Right renal cortex interstitium (tissue), 3 donors: ENCODE results near the gene IGF2R. TPM values are rescaled to one million over a fixed set of nuclear protein-coding genes. Genes with fewer than 3 reads are reported as not detected.

Experiments used
- DNase-seq, 3 donors: peaks; one replicate each; pipeline ENCODE4 v3.0.0-alpha.2; 2013; ENCODE audit warnings: low read depth in 3 of 3, low spot score in 2 of 3
- polyA plus RNA-seq, 3 donors: library from polyadenylated mRNA; unstranded; fragments of 120-200 nt; gene quantifications; one replicate each; pipeline ENCODE4 v1.2.1, GENCODE V29; 2013; ENCODE audit not compliant: insufficient read length in 3 of 3

Gene IGF2R
- polyA plus RNA-seq, 3 donors: 56.6 to 62.3 (median 57.5) TPM

GRCh38 chr6:160042014-160042773 is 73.3 kb downstream of the IGF2R start:
- DNase-seq: no peak

DNA sequence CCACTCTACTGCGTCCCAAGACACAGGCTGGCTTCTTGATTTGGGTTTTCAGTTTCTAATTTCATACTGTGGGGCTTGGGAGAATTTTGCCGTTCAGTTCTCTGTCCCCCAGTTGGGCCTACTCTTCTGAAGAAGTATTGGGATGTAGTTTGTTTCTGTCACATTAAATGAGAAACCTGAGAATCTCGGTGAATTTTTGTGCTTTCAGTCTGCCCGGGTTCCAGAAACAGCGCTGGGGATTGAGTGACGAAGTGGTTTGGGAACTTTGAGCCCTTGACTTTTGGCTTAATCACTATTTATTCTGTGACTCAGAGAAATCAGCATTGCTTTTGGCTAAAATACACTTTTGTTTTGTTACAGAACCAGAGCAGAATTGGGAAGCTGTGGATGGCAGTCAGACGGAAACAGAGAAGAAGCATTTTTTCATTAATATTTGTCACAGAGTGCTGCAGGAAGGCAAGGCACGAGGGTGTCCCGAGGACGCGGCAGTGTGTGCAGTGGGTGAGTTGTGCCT is 74.0 kb downstream of the IGF2R start:
- DNase-seq: no peak

DNA sequence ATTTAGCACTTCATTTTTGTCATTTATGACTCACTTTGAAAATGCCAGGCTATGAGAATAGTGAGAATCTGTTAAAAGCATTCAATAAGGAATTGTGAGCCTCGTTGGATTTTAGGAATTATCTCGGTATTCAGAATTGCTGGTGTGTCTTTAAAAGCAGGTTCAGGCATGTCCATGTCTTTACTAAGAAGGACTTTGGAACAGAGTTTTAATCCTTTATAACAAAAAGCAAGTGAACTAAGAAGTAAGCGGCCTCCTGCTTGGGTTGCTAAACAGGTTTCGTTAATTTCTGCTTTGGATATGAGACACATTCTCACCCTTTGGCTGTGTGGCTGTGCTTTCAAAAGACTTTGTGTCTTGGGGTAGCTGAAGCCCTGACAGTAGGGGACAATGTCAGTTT is 74.9 kb downstream of the IGF2R start:
- no peak for DNase-seq

- no peak for DNase-seq
Observed at GRCh38 chr6:160044687-160045086, 75.8 kb downstream of the IGF2R start.

GRCh38 chr6:160048471-160048870 is 79.6 kb downstream of the IGF2R start:
- no peak for DNase-seq

GRCh38 chr6:160049346-160049745 is 80.5 kb downstream of the IGF2R start:
- no peak for DNase-seq

- no peak for DNase-seq
Observed at GRCh38 chr6:160050022-160050421, 81.1 kb downstream of the IGF2R start.

DNA sequence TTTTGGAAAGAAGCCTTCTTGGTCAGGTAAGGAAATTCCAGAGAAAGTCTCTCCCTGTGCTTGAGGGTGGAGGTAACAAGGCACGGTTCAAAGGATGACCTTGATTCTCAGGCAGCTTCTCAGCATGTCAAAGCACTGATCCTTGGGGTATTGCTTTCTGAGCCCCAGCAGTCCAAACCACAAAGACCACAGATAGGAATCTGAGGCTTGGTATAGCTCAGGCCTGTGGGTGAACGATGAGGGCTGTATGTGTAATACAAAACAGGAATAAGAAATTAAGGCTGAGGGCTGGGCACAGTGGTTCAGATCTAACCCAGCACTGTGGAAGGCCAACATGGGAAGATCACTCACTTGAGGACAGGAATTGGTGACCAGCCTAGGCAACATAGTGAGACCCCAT is 82.5 kb downstream of the IGF2R start:
- no peak for DNase-seq

- no peak for DNase-seq
Observed at GRCh38 chr6:160054271-160054670, 85.4 kb downstream of the IGF2R start.

DNA sequence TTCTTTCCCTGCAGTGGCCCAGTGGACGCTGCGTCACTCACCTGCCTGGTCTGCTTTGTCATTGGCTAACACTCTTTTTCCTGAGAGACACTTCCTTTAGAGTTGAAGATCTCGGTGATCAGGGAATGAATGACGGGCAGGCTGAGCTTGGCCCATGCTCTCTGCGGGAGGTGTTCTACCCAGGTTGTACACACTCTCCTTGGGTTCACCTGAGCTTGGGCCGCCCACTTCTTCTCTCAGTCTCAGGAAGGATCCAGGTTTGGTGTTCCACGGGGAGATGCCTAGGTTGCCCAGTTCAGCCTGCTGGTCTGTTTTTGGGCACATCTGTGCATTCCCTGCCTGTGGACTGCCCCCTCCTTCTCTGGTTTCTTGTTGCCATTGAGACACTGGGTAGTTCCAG is 86.0 kb downstream of the IGF2R start:
- DNase-seq: no peak

GRCh38 chr6:160055378-160055777 is 86.5 kb downstream of the IGF2R start:
- no peak for DNase-seq

DNA sequence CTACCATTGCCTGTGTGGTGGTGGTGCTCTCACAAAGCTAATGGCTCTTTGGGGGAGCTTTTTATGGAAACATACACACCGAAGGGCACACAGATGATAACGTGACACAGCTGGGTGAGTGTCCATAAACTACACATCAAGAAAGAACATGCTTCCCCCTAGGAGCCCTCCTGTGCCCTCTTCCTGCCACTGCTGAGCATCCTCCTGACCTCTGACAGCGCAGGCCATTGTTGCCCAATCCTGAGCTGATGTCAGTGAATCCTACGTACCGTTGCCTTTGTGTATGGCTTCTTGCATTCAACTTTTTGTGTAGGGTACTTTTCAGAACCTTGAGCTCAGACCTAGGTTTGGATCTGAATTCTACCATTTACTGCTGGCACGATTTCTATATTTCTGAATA is 86.9 kb downstream of the IGF2R start:
- no peak for DNase-seq

DNA sequence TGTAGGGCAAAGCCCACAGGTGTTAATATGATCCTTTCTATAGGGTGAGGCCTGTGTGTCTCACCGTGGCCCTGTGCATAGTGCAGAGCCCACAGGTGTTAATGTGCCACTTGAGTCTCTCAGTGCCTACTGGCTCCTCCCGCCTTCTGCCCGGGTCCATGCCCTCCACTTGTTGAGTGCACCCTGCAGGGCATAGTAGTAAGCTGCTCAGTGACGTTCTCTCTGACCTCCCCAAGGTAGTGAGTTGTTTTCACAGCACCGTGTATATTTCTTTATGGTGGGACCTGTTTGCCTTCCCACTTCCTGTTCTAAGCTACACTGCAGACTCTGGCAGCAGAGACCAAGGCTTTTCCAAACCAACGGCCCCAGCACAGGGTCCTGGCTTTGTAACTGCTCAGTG is 88.2 kb downstream of the IGF2R start:
- DNase-seq: no peak

DNA sequence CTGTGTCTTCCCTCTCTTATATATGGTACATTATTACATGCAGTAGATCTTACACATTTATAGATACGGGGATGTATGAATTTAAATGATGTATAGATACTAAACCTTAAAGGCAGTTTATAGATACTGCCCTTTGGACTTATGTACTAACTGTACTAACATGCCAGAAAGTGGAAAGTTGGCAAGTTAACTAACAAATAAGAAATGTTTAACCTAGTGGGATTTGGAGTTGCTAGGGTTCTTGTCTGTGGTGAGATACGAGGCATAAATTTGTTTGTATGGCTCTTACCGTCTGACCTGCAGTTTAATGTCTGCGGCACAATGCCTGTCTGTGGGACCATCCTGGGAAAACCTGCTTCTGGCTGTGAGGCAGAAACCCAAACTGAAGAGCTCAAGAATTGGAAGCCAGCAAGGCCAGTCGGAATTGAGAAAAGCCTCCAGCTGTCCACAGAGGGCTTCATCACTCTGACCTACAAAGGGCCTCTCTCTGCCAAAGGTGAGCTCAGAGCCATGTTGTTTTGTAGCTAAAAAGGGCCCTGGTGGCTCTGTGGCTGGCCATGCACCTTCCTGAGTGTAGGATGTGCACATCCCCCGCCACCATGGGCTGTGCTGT is 89.8 kb downstream of the IGF2R start:
- DNase-seq: no peak

DNA sequence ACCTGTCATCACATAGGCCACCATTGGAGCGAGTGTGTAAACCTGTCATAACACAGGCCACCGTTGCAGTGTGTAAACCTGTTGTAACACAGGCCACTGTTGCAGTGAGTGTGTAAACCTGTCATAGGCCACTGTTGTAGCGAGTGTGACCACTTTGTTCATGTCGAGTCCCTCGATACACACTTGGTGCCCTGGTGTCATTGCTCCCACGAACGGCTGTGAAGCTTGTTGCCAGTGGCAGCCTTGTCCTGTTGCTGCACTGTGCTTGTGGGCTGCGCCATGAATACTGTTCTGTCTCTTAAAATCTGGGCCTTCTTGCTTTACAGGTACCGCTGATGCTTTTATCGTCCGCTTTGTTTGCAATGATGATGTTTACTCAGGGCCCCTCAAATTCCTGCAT is 91.3 kb downstream of the IGF2R start:
- no peak for DNase-seq

- no peak for DNase-seq
Observed at GRCh38 chr6:160060920-160061447, 92.1 kb downstream of the IGF2R start.

GRCh38 chr6:160063771-160064413 is 95.0 kb downstream of the IGF2R start:
- no peak for DNase-seq

DNA sequence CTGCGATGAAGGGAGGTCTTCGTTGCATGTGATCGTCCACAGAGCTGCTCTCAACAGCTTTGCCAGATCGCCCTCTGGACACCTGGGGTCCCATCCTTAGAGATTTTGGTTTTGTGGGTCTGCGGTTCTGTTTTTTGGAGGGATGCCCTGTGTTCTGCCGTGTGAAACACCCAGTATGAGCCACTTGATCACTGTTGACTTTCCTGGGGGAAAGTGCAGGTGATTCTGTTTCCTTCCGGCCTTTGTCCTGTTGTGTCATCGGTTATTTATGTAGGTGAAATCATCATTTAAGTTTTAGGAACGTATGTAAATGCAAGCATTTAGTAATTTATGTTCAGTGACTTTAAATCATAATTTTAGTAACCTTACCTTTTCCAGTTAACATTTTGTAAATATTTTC is 96.3 kb downstream of the IGF2R start:
- no peak for DNase-seq

DNA sequence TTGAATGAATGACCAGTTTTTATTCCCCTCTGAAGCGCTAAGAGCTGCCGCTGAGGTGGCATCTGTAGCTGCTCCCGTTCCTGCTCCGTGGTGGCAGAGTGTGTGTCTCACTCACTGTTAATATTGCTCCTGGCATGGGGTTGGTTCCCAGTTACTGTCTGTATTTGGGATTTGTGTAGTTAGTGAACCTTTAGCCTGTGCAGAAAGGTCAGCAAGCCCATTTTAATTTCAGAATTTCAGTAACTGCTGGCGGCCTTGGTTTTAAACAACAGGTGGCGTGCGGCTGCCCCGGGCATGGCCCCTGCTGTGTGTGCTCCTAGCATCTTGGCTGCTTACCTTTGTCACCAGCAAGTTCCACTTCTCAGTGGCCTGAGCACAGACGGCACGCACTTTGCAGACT is 98.7 kb downstream of the IGF2R start:
- no peak for DNase-seq

GRCh38 chr6:160068346-160068745 is 99.5 kb downstream of the IGF2R start:
- DNase-seq: no peak

DNA sequence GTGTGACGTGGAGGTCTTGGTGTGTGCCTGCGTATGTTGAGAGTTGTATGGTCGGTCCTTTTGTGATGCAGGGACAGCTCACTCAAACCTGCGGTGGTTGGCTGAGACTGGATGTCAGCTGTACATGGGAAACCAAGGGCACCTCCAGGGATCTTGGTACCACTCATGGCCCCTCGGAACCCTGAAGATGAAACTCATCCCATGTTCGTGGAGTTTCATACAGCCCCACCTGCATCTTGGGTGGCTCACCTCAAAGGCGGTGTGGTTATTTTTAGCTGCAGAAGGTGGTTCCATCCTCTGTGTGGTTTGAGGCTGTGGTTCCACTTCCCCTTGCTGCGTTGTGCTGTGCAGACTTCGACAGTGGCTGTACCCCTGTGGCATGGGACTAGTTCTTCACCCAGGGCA is 100.2 kb downstream of the IGF2R start:
- DNase-seq: no peak

DNA sequence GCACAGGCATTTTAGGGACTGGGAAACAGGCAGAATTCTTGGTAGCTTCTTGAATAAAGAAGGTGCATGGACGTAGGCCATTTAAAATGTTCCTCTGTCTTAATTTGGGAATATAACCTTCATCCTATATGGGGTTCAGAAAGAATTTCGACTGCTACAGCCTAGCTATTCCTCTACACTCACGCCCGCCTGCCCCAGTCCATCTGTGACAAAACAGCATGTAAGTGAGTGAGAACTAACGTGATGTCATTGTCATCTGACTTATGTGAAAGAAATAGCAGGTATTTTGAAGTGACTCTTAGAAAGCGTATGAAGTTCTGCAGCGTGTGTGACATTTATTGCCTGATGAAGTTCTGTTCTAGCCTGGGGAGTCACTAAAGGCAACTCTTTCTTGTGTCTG is 100.6 kb downstream of the IGF2R start:
- DNase-seq: no peak
